Upper lobe of left lung (tissue), 4 donors: ENCODE measurements around the gene REELD1.

Experiments
- POLR2A ChIP-seq, 4 donors: fragments of 450-650 bp; IDR thresholded peaks; one replicate each; pipeline ENCODE4 v1.5.1; 2016 to 2017; ENCODE audit warnings: antibody characterized with exemption in 4 of 4, mild to moderate bottlenecking in 2 of 4
- POLR2AphosphoS5 ChIP-seq, 2 donors: sonication (generic); formaldehyde crosslinking; IDR thresholded peaks; one replicate each; pipeline ENCODE4 v1.5.1; 2017; ENCODE audit warnings: antibody characterized with exemption in 2 of 2

DNA sequence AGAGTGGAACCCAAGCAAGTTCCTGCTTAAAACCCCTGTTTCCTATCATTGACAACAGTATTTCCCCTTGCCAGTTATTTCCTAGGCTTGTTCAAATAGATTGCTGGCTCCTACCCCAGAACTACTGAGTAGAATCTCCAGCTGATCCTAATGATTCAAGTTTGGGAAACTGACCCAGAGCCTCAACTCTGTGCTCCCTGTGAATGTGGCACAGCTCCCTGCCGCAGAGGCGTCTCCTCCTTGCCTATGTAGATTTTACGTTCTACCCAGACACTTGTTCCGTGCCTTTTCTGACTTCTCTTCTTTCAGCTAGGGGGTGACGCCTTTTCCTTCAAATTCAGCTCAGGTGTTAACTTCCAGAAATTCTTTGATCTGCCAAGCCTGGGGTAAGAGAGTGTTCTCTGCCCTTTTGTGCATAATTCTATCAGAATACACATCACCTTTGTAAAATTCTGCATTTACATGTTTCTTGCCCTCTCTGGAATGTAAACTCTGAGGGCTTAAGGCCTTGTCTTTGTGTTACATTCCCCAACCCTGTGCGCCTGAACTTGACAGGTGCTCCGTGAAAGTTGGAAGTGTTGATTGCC, 34.5 kb upstream of the REELD1 start:
- TF ChIP-seq POLR2A (IDR thresholded peaks at IDR 0.05) = no peak
- no peak for TF ChIP-seq POLR2AphosphoS5 (IDR thresholded peaks at IDR 0.05)
